Dedifferentiated amniotic fluid mesenchymal stem cell (primary cell): ENCODE measurements around the gene WSB1.
"Not testable (repeated sequence)": the region's sequence is repeated elsewhere in the genome, so short reads cannot be mapped to it uniquely, and the experiment has no call there.

Source experiments
- DNase-seq: peaks from one replicate; pipeline ENCODE4 v3.0.0-alpha.2; 2016; ENCODE audit errors: extremely low spot score

The WSB1 gene

DNA sequence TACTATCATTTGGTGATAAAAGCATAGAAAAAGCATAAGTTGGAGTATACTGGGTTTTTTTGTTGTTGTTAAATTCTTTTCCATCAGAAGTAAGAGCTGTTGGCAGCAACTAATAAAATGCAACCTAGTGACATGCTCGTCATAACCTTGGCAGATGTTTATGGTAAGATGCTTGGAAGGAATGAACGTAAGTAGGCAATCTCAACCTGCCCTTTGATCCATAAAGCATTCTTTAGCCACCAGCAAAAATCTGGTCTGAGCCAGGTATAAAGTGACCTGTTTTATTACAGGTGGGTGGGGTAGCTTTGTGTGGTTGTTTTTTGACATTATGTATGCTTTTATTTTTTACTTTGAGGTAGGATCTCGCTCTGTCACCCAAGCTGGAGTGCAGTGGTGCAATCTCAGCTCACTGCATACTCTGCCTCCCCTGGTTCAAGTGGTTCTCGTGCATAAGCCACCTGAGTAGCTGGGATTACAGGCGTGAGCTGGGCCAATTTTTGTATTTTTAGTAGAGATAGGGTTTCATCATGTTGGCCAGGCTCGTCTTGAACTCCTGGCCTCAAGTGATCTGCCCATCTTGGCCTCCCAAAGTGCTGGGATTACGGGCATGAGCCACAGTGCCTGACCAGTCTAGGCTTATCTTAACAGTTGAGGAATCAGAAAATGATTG, 22.0 kb downstream of the WSB1 start:
- no peak for DNase-seq

DNA sequence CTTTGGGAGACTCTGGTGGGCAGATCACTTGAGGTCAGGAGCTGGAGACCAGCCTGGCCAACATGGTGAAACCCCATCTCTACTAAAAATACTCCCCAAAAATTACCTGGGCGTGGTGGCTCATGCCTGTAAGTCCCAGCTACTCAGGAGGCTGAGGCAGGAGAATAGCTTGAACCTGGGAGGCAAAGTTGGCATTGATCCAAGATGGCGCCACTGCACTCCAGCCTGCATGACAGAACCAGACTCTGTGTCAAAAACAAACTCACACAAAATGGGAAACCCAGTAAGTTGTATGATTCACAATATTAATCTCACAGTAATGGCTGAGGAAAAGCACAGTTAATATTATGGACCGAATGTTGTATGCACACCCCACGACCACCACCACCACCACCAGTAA, 24.3 kb downstream of the WSB1 start:
- no peak for DNase-seq

- DNase-seq = no peak
These were observed 24.7 kb downstream of the WSB1 start for GRCh38 chr17:27318633-27319032.

GRCh38 chr17:27319541-27320221, 25.8 kb downstream of the WSB1 start:
- no peak for DNase-seq

GRCh38 chr17:27320222-27320560, 26.3 kb downstream of the WSB1 start:
- DNase-seq = no peak

DNA sequence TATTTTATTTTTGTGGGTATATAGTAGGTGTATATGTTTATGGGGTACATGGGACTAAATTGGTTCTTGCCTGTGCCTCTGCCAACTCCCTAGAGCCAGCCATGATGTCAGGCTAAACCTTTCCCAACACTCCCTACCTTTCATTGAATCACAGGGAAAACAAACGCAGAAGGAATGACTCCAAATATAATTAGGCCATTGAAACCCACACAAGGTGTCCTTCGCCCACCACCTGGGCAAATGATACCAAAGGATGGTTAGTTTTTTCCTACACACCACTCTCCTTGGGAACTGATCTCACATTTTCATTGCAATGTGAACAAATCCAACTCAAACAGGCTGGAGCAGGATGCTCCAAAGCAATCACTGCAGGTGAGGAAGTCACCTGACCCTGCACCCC, 27.5 kb downstream of the WSB1 start:
- DNase-seq = no peak

GRCh38 chr17:27322026-27322425, 28.1 kb downstream of the WSB1 start:
- no peak for DNase-seq

DNA sequence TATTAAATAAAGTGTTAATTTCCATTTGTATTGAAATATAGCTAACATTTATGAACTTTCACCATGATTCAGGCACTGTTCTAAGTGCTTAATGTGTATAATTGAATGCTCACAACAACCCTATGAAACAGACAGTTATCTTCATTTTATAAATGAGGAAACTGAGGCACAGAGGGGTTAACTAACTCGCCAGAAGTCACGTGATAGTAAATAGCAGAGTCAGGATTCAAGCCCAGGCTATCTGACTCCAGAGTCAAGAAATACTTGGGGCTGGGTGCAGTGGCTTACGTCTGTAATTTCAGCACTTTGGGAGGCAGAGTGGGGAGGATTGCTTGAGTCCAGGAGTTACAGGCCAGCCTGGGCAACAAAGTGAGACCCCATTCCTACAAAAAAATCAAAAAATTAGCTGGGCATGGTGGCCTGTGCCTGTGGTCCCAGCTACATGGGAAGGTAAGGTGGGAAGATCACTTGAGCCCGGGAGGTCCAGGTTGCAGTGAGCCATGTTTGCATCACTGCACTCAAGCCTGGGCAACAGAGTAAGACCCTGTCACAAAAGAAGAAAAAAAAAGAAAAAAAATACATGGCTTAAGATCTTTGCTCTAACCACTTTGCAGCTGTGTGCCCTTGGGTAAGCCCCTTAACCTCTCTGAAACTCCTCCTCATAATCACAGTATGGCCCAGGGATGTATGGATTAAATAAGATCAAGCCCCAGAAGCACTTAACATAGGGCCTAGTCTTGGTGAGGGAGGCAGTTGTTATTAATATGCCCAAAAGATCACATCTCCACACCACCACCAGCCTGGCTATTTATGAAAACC, 29.0 kb downstream of the WSB1 start:
- DNase-seq = no peak

DNA sequence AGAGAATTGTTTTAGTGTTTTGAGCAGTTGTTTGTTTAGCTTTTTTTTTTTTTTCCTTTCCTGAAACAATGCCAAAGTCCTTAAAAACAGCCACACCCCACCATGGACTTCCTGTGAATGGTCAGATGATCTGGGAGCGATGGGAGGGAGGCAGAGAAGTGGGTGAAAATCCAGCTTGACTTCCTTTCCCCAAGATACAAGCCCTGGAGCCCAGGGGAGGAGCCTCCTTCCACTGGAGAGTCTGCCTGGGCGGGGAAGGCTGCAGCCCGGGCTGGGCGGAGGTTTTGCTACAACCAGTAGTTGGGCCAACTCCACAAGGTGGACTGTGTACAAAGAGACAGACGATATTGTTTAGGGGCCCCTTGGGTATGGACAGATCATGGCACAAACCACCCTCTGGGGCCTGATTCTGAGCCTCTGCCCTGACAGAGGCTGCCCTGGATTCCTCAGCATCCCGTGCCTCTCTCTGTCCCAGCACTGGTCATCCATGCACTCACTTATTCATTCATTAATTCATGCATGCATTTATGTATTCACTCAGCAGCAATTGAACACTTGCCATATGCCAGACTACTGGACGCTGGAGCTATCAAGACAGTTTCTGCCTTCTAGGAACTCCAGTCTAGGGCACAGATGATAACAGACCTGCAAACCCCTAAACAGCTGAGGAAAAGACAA, 29.8 kb downstream of the WSB1 start:
- DNase-seq = peak; percentile 69

GRCh38 chr17:27324771-27325339, 30.9 kb downstream of the WSB1 start:
- no peak for DNase-seq

- DNase-seq = no peak
These were observed 32.1 kb downstream of the WSB1 start for GRCh38 chr17:27326051-27326450.

GRCh38 chr17:27326585-27326984, 32.7 kb downstream of the WSB1 start:
- no peak for DNase-seq

GRCh38 chr17:27327397-27327796, 33.5 kb downstream of the WSB1 start:
- DNase-seq = no peak

- DNase-seq = no peak
These were observed 34.0 kb downstream of the WSB1 start for GRCh38 chr17:27327871-27328270.

DNA sequence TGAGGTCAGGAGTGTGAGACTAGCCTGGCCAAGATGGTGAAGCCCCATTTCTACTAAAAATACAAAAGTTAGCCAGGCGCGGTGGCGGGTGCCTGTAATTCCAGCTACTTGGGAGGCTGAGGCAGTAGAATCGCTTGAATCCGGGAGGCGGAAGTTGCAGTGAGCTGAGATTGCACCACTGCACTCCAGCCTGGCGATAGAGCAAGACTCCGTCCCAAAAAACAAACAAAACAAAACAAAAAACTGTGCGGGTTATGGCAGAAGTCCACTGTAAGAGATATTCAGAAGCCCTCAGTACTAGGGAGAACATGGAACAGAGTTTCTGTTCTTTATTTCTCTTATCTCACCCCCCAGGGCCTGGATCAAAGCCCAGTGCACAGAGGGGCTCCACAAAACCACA, 34.8 kb downstream of the WSB1 start:
- DNase-seq = not testable (repeated sequence)

DNA sequence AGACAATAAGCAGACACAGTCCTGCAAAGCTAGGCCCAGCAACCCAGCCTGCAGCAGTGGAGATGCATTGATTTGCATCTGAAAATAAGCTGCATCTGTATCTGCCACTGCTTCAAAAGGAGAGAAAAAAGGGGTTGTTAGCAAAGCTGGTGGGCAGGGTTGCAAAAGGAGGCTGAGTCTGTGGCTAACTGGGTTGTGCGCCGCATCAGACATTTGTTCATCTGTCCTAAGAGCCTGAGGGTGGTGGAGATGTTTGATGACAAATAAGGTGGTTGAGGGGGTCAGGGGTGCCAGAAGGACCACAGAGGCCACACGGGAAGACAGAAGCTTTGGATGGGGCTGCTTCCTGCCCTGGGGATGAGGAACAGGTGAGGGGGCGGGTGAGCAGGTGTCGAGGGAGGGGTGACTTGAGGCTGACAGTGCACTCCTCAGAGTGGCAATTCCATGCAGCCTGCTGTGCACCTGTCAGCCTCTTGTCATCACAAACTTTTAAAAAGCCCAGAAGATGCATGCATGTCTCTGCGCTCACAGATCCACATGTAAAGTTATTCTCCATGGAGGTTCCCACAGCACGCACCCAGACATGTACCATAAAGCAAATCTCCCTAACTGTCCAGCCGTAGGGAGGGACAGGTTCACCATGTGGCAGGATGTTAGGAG, 35.4 kb downstream of the WSB1 start:
- DNase-seq = no peak

DNA sequence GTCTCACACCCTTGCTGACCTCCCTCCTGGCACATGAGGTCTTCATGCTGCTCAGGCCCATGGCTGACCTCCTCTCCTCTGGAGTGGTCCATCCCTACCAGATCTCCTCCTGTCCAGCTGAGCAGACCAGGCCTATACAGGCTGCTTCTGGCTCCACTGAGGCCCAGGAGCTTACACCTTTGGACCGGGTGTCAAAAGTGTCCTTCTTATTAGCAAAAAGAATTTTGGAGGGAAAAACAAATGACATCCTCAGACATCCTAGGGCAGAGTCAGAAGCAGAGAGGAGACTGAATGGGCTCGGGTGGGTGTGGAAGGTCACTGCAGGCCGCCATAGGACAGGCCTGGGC, 38.1 kb downstream of the WSB1 start:
- no peak for DNase-seq

DNA sequence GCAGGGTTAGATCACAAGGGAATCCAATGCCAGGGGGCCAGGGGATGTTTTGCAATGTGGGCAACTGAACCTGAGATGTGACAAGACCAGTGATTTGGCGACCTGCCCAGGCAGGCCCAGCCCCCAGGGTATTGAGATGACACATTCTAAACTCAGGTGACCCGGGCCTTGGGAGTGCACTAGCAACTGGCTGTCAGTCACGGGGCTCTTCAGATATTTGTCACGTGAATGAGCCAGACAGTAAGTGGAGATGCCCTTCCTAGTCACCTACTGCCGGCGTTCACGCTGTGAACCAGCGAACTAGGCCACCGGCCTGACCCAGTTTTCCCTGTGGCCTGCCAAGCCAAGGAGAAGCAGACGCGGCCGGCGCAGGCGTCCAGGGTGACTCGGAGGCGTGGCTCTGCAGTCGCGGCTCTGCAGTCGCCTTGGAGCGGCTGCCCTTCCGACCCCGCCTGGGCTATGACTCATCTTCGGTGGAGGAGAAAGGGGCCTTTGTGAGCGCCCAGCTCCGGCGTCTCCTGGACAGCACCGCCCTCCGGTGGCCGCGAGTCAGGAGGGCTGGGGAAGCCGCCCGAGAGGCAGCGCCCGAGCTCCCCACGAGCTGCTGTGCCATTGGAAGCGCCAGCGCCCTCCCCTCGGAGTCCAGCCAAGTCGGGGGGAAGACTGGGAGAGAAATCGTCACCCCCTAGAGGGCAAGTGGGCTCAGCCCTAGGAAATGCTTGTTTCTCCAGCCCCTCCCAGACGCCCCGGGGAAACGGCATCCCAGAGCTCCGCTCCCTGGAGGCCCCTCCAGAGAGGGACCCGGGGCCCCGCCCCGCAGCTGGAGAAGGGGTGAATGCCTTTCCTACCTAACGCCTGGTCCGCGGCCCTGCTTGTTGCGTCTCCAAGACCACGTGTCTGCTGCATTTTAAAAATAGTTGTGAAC, 38.8 kb downstream of the WSB1 start:
- peak; percentile 96 for DNase-seq

DNA sequence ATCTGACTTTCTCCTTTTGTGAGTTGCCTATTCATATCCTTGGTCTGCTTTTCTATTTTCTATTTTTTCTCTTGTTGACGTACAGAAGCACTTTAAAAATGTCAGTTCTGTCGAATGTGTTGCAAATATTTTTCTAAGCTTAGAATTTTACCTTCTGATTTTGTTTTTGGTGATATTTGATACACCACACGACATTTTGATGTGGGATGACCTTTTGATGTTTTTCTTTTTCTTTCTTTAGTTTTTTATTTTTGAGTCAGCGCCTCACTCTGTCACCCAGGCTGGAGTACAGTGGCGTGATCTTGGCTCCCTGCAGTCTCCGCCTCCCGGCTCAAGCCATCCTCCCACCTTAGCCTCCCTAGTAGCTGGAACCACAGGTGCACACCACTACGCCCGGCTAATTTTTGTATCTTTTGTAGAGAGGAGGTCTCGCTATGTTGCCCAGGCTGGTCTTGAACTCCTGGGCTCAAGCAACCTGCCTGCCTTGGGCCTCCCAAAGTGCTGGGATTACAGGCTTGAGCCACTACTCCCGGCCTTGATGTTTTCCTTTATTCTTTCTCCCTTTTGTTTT, 39.6 kb downstream of the WSB1 start:
- DNase-seq = no peak

DNA sequence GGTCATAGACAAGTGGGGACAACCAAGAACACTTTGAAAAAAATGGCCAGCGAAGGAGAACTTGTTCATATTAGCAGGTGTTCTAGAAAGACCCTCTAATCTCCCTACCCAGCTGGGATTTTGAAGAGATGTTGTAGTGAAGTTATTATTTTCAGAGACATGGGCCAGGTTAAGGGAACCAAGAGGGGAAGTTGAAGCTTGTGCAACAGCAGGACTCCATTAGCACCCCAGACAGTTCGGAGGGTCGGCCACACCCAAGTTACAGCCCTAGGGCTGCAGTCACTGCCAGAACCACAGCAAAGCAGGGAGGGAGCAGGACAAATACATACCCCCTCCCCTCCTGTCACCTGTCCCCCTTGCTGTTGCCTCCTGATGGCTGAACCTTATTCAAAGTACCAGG, 42.3 kb downstream of the WSB1 start:
- DNase-seq = no peak
